ENCODE measurements around the gene FNDC8. TPM values are rescaled to one million over a fixed set of nuclear protein-coding genes. Genes with fewer than 3 reads are reported as not detected.
A peak's percentile ranks its signal among the peaks of the same experiment; 100 is the strongest.

Gene FNDC8
- total and polyA plus RNA-seq, 9 of the 15 experiments (the other 6 are each of a cell fraction or from before 2014, with no cell fraction given): 0.04 TPM; not detected in 8

DNA sequence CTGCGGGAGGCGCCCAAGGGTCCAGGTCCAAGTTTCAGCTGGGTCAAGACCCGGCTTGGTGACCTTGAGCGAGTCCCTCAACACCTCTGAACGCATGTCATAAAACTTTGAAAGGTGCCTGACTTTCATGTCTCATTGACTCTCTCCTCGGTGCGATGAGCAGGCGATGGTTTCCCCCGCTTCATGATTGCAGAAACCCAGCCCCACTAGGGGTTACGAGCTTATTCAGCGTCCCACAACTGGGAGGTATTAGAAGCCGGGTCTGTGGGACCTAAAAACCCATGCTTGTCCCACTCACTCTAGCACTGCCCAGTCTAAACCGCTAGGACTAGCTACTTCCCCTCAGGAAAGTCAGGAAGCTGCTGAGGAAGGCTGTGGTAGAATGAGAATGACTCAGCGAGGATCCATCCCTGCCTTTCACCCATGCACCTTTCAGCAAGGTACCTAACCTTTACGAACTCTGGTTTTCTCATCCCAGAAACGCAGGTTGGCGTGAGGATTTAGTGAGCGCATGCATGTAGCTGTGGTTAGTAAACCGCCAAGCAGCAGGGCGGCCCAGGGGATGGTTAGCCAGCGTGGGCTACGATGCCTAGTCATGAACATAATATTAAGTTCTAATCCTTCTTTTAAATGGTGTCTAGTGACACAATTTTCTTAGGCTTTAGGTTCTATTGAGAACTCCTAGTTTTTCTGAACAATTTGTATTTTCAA, 31.7 kb upstream of the FNDC8 start (continued):
- TF ChIP-seq ETV1 (tag; conservative IDR thresholded peaks at IDR 0.05; ENCODE audit: low read depth) (peak; percentile 45; the same call in 1 of the 2 replicates), PRDM10 (IDR thresholded peaks at IDR 0.05; ENCODE audit: partially characterized antibody) (peak; percentile 75), ATF1 (CRISPR knock-in tag; IDR thresholded peaks at IDR 0.05) (no peak), ATF1 (tag; IDR thresholded peaks at IDR 0.05) (0 out of 2 replicates have a peak, but pooled peaks have one; percentile 12), NR4A1 (CRISPR knock-in tag; IDR thresholded peaks at IDR 0.05) (no peak), NR4A1 (tag; IDR thresholded peaks at IDR 0.05) (peak; percentile 20; the same call in 1 of the 2 replicates)
- TF ChIP-seq, protein P1, sequence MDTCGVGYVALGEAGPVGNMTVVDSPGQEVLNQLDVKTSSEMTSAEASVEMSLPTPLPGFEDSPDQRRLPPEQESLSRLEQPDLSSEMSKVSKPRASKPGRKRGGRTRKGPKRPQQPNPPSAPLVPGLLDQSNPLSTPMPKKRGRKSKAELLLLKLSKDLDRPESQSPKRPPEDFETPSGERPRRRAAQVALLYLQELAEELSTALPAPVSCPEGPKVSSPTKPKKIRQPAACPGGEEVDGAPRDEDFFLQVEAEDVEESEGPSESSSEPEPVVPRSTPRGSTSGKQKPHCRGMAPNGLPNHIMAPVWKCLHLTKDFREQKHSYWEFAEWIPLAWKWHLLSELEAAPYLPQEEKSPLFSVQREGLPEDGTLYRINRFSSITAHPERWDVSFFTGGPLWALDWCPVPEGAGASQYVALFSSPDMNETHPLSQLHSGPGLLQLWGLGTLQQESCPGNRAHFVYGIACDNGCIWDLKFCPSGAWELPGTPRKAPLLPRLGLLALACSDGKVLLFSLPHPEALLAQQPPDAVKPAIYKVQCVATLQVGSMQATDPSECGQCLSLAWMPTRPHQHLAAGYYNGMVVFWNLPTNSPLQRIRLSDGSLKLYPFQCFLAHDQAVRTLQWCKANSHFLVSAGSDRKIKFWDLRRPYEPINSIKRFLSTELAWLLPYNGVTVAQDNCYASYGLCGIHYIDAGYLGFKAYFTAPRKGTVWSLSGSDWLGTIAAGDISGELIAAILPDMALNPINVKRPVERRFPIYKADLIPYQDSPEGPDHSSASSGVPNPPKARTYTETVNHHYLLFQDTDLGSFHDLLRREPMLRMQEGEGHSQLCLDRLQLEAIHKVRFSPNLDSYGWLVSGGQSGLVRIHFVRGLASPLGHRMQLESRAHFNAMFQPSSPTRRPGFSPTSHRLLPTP (IDR thresholded peaks at IDR 0.05; ENCODE audit: borderline replicate concordance, extremely low read depth, insufficient read length): no peak
- TF ChIP-seq, protein P2, sequence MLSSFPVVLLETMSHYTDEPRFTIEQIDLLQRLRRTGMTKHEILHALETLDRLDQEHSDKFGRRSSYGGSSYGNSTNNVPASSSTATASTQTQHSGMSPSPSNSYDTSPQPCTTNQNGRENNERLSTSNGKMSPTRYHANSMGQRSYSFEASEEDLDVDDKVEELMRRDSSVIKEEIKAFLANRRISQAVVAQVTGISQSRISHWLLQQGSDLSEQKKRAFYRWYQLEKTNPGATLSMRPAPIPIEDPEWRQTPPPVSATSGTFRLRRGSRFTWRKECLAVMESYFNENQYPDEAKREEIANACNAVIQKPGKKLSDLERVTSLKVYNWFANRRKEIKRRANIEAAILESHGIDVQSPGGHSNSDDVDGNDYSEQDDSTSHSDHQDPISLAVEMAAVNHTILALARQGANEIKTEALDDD (IDR thresholded peaks at IDR 0.05): peak; percentile 73
